ENCODE data around the gene COL8A2.

DNA sequence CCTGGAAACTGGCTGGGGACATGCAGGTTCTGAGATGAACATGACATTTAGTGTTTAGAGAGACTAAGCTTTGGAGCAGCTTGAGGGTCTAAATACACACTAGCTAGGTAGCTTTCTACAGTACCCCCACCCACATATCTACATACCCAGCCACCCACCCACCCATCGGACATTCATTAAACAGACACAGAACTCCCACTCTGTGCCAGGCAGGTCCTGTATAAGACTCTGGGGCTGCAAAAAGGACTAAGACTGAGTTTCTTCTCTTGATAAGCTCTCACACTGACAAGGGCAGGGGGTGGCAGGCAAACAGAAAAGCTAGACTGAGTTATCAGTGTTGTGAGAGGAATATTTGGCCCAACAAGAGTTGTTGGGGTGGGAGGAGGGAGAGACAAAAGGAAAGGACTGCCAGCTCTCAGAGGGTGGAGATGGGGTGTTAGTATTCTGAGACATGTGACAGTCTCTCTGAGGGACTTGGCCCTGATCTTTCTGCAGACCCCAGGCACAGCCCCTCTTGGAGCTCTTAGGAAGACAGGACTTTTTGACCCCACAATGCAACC, 37.7 kb upstream of the COL8A2 start:
- TF ChIP-seq, protein P1, sequence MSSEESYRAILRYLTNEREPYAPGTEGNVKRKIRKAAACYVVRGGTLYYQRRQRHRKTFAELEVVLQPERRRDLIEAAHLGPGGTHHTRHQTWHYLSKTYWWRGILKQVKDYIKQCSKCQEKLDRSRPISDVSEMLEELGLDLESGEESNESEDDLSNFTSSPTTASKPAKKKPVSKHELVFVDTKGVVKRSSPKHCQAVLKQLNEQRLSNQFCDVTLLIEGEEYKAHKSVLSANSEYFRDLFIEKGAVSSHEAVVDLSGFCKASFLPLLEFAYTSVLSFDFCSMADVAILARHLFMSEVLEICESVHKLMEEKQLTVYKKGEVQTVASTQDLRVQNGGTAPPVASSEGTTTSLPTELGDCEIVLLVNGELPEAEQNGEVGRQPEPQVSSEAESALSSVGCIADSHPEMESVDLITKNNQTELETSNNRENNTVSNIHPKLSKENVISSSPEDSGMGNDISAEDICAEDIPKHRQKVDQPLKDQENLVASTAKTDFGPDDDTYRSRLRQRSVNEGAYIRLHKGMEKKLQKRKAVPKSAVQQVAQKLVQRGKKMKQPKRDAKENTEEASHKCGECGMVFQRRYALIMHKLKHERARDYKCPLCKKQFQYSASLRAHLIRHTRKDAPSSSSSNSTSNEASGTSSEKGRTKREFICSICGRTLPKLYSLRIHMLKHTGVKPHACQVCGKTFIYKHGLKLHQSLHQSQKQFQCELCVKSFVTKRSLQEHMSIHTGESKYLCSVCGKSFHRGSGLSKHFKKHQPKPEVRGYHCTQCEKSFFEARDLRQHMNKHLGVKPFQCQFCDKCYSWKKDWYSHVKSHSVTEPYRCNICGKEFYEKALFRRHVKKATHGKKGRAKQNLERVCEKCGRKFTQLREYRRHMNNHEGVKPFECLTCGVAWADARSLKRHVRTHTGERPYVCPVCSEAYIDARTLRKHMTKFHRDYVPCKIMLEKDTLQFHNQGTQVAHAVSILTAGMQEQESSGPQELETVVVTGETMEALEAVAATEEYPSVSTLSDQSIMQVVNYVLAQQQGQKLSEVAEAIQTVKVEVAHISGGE (tag by site-specific recombination; conservative IDR thresholded peaks at IDR 0.05; ENCODE audit: low read depth), result no peak
- TF ChIP-seq ZNF175 (tag by site-specific recombination; IDR thresholded peaks at IDR 0.05) (no peak), ZBTB48 (tag by site-specific recombination; IDR thresholded peaks at IDR 0.05) (no peak), ZBTB20 (tag by site-specific recombination; IDR thresholded peaks at IDR 0.05) (no peak), ZNF19 (tag by site-specific recombination; IDR thresholded peaks at IDR 0.05; ENCODE audit: low read depth) (no peak), KLF10 (tag by site-specific recombination; IDR thresholded peaks at IDR 0.05) (no peak), ZNF121 (tag by site-specific recombination; IDR thresholded peaks at IDR 0.05) (no peak), ZNF433 (tag by site-specific recombination; IDR thresholded peaks at IDR 0.05; ENCODE audit: low read depth) (no peak), SP2 (tag by site-specific recombination; IDR thresholded peaks at IDR 0.05) (no peak)
- TF ChIP-seq, protein P2, sequence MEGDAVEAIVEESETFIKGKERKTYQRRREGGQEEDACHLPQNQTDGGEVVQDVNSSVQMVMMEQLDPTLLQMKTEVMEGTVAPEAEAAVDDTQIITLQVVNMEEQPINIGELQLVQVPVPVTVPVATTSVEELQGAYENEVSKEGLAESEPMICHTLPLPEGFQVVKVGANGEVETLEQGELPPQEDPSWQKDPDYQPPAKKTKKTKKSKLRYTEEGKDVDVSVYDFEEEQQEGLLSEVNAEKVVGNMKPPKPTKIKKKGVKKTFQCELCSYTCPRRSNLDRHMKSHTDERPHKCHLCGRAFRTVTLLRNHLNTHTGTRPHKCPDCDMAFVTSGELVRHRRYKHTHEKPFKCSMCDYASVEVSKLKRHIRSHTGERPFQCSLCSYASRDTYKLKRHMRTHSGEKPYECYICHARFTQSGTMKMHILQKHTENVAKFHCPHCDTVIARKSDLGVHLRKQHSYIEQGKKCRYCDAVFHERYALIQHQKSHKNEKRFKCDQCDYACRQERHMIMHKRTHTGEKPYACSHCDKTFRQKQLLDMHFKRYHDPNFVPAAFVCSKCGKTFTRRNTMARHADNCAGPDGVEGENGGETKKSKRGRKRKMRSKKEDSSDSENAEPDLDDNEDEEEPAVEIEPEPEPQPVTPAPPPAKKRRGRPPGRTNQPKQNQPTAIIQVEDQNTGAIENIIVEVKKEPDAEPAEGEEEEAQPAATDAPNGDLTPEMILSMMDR (tag by site-specific recombination; IDR thresholded peaks at IDR 0.05), result no peak
- TF ChIP-seq, protein P3, sequence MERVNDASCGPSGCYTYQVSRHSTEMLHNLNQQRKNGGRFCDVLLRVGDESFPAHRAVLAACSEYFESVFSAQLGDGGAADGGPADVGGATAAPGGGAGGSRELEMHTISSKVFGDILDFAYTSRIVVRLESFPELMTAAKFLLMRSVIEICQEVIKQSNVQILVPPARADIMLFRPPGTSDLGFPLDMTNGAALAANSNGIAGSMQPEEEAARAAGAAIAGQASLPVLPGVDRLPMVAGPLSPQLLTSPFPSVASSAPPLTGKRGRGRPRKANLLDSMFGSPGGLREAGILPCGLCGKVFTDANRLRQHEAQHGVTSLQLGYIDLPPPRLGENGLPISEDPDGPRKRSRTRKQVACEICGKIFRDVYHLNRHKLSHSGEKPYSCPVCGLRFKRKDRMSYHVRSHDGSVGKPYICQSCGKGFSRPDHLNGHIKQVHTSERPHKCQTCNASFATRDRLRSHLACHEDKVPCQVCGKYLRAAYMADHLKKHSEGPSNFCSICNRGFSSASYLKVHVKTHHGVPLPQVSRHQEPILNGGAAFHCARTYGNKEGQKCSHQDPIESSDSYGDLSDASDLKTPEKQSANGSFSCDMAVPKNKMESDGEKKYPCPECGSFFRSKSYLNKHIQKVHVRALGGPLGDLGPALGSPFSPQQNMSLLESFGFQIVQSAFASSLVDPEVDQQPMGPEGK (tag by site-specific recombination; IDR thresholded peaks at IDR 0.05), result no peak
